Tibial artery (tissue), 4 donors: ENCODE measurements around the gene CDIPT.

Source experiments
- DNase-seq, 2 donors: peaks; one replicate each; pipeline ENCODE4 v3.0.0-alpha.2; 2019
- H3K27ac ChIP-seq, 2 donors: fragments of 200-600 bp; sonication (generic) in 1 of 2; 1 replicate in 1 of 2; 2 replicates in 1 of 2; pipeline ENCODE4 v1.5.1; 2018 to 2019; ENCODE audit warnings: mild to moderate bottlenecking in 1 of 2
- H3K27me3 ChIP-seq, 2 donors: fragments of 200-600 bp; sonication (generic) in 1 of 2; one replicate each; pipeline versions ENCODE4 v1.5.1 to v1.6.0; 2016 to 2019
- H3K36me3 ChIP-seq, 3 donors: fragments of 200-600 bp; sonication (generic) in 2 of 3; one replicate each; pipeline ENCODE4 v1.5.1; 2016 to 2019; ENCODE audit warnings: mild to moderate bottlenecking in 2 of 3
- H3K4me1 ChIP-seq, 4 donors: fragments of 200-600 bp; sonication (generic) in 2 of 4; 1 replicate in 3 of 4; 2 replicates in 1 of 4; pipeline ENCODE4 v1.5.1; 2016 to 2019
- H3K4me3 ChIP-seq, 2 donors: fragments of 200-600 bp; sonication (generic) in 1 of 2; 1 replicate in 1 of 2; 2 replicates in 1 of 2; pipeline ENCODE4 v1.5.1; 2018 to 2019; ENCODE audit warnings: mild to moderate bottlenecking in 2 of 2
- H3K9me3 ChIP-seq, 3 donors: fragments of 200-600 bp; sonication (generic) in 1 of 3; one replicate each; pipeline ENCODE4 v1.5.1; 2016 to 2019
- CTCF ChIP-seq, 2 experiments: fragments of 200-600 bp in 1 of 2; fragments of 450-650 bp in 1 of 2; IDR thresholded peaks; one replicate each; pipeline ENCODE4 v1.5.1; 2017 to 2019; ENCODE audit warnings: antibody characterized with exemption in 2 of 2, mild to moderate bottlenecking in 1 of 2, moderate library complexity in 1 of 2
- intact Hi-C: fragments of 100-400 bp; cut with DNase I; formaldehyde crosslinking; loops from one replicate; pipeline ENCODE4 v1.15.0; 2023; ENCODE audit warnings: low total_unique reads

CDIPT gene

GRCh38 chr16:29831490-29831889 lies 31.5 kb downstream of the CDIPT start:
- intact Hi-C loops = no loop called here
- no peak overlapping the region for H3K27ac ChIP-seq
- H3K4me1 ChIP-seq = peaks cover 0 to 21% (median 4%) of the 10 kb centered on the region in 4 donors
- H3K4me3 ChIP-seq = no peak overlapping the region
- H3K36me3 ChIP-seq = peaks cover 48 to 67% (median 48%) of the 10 kb centered on the region in 3 donors
- H3K9me3 ChIP-seq = no peaks in the 10 kb centered on the region
- no peak for DNase-seq
- TF ChIP-seq CTCF (IDR thresholded peaks at IDR 0.05) = no peak
- no peaks in the 10 kb centered on the region for H3K27me3 ChIP-seq

- intact Hi-C loops = no loop called here
- no peaks in the 10 kb centered on the region for H3K27me3 ChIP-seq
- no peaks in the 10 kb centered on the region for H3K9me3 ChIP-seq
- no peak for DNase-seq
- H3K36me3 ChIP-seq = peaks cover 42 to 60% (median 43%) of the 10 kb centered on the region in 3 donors
- no peak overlapping the region for H3K27ac ChIP-seq
- TF ChIP-seq CTCF (IDR thresholded peaks at IDR 0.05) = no peak
- no peak overlapping the region for H3K4me3 ChIP-seq
- peaks cover 0 to 27% (median 9%) of the 10 kb centered on the region in 4 donors for H3K4me1 ChIP-seq
These were observed 32.3 kb downstream of the CDIPT start for GRCh38 chr16:29830774-29831173.

GRCh38 chr16:29826342-29826695 lies 36.7 kb downstream of the CDIPT start:
- no peak for DNase-seq
- peak overlapping the region; percentile 60 to 64 for H3K27ac ChIP-seq
- intact Hi-C loops = loop anchor here (5.0 kb wide), 1 partner anchor 36 kb away; the partner anchor contains the start of gene CDIPT
- no peak overlapping the region for H3K4me3 ChIP-seq
- TF ChIP-seq CTCF (IDR thresholded peaks at IDR 0.05) = no peak
- H3K36me3 ChIP-seq = peaks cover 5 to 19% (median 11%) of the 10 kb centered on the region in 3 donors
- no peaks in the 10 kb centered on the region for H3K27me3 ChIP-seq
- peaks cover 7 to 67% (median 51%) of the 10 kb centered on the region in 4 donors for H3K4me1 ChIP-seq
- no peaks in the 10 kb centered on the region for H3K9me3 ChIP-seq

GRCh38 chr16:29825145-29826044 lies 37.6 kb downstream of the CDIPT start:
- no peaks in the 10 kb centered on the region for H3K27me3 ChIP-seq
- H3K9me3 ChIP-seq = no peaks in the 10 kb centered on the region
- H3K4me3 ChIP-seq = no peak overlapping the region
- intact Hi-C loops = loop anchor here (5.0 kb wide), 1 partner anchor 37 kb away; the partner anchor contains the start of gene CDIPT
- H3K4me1 ChIP-seq = peaks cover 7 to 69% (median 55%) of the 10 kb centered on the region in 4 donors
- DNase-seq = no peak
- H3K36me3 ChIP-seq = peaks cover 0 to 9% (median 1%) of the 10 kb centered on the region in 3 donors
- TF ChIP-seq CTCF (IDR thresholded peaks at IDR 0.05) = no peak
- H3K27ac ChIP-seq = peak overlapping the region; percentile 60 to 64

GRCh38 chr16:29824589-29825144 lies 38.4 kb downstream of the CDIPT start:
- Histone ChIP-seq H3K4me1 (peaks cover 7 to 71% (median 60%) of the 10 kb centered on the region in 4 donors), H3K27ac (peak overlapping the region; percentile 60 to 64), H3K36me3 (peaks cover under 1 to 3% (median under 1%) of the 10 kb centered on the region in 3 donors), H3K4me3 (no peak overlapping the region), H3K9me3 (no peaks in the 10 kb centered on the region), H3K27me3 (no peaks in the 10 kb centered on the region)
- TF ChIP-seq CTCF (IDR thresholded peaks at IDR 0.05) = no peak
- intact Hi-C loops = loop anchor here (5.0 kb wide), 1 partner anchor 38 kb away; the partner anchor contains the start of gene CDIPT
- no peak for DNase-seq
